Gastroesophageal sphincter (tissue), 3 donors: ENCODE data around the gene SDK1.

Experiments
- POLR2AphosphoS5 ChIP-seq: sonication (generic); formaldehyde crosslinking; IDR thresholded peaks from one replicate; pipeline ENCODE4 v1.6.1; 2017; ENCODE audit warnings: antibody characterized with exemption
- TF ChIP-seq, protein P1 (sequence below), 4 experiments: fragments of 200-600 bp in 2 of 4; fragments of 450-650 bp in 2 of 4; sonication (generic) in 1 of 4; IDR thresholded peaks; one replicate each; pipeline ENCODE4 v1.5.1; 2017 to 2019; ENCODE audit warnings: antibody characterized with exemption in 4 of 4, mild to moderate bottlenecking in 2 of 4, moderate library complexity in 2 of 4

DNA sequence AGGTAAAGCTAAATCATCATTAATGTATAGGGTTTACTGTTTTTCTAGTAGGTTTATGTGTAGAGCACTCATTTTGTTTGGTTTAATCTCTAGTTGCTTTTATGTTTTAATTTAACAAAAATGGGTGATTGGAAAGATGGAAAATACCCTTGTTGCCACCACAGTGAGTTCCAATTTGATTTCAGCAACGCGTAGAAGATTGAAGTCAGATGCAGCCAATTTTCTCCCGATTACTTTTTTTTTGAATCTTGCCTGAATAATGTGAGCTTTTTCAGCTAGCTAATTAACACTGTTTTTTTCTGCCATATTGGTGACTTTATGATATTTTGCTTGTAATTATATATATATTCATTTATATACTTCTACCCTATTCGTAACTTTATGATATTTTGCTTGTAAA, 293.8 kb downstream of the SDK1 start:
- TF ChIP-seq POLR2AphosphoS5 = no peak
- TF ChIP-seq, protein P1, sequence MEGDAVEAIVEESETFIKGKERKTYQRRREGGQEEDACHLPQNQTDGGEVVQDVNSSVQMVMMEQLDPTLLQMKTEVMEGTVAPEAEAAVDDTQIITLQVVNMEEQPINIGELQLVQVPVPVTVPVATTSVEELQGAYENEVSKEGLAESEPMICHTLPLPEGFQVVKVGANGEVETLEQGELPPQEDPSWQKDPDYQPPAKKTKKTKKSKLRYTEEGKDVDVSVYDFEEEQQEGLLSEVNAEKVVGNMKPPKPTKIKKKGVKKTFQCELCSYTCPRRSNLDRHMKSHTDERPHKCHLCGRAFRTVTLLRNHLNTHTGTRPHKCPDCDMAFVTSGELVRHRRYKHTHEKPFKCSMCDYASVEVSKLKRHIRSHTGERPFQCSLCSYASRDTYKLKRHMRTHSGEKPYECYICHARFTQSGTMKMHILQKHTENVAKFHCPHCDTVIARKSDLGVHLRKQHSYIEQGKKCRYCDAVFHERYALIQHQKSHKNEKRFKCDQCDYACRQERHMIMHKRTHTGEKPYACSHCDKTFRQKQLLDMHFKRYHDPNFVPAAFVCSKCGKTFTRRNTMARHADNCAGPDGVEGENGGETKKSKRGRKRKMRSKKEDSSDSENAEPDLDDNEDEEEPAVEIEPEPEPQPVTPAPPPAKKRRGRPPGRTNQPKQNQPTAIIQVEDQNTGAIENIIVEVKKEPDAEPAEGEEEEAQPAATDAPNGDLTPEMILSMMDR (IDR thresholded peaks at IDR 0.05) = no peak
